Endodermal cell (in vitro differentiated cells): ENCODE data around the gene TTC16. TPM values are rescaled to one million over a fixed set of nuclear protein-coding genes. Genes with fewer than 3 reads are reported as not detected.
A peak's percentile ranks its signal among the peaks of the same experiment; 100 is the strongest.
"Not testable (repeated sequence)": the region's sequence is repeated elsewhere in the genome, so short reads cannot be mapped to it uniquely, and the experiment has no call there.

ENCODE experiments used
- DNase-seq: peaks from one replicate; pipeline ENCODE4 v3.0.0-alpha.2; 2017
- H3K27ac ChIP-seq: 2 replicates; pipeline ENCODE4 v1.5.1; 2013; ENCODE audit warnings: mild to moderate bottlenecking, low read depth, low read length, moderate library complexity
- H3K27me3 ChIP-seq: 2 replicates; pipeline ENCODE4 v1.6.1; 2013; ENCODE audit warnings: mild to moderate bottlenecking, low read length, moderate library complexity; ENCODE audit not compliant: insufficient read depth, control insufficient read depth, poor library complexity, severe bottlenecking
- H3K36me3 ChIP-seq: 2 replicates; pipeline ENCODE4 v1.7.0; 2013; ENCODE audit warnings: mild to moderate bottlenecking, low read length, moderate library complexity; ENCODE audit not compliant: control insufficient read depth, insufficient read depth
- H3K4me1 ChIP-seq: one replicate; pipeline ENCODE4 v1.7.0; 2013; ENCODE audit warnings: low read length; ENCODE audit not compliant: control insufficient read depth, insufficient read depth
- H3K4me3 ChIP-seq: 2 replicates; pipeline ENCODE4 v1.5.1; 2013; ENCODE audit warnings: mild to moderate bottlenecking, low read length, moderate library complexity
- H3K9ac ChIP-seq: 2 replicates; pipeline ENCODE4 v1.6.1; 2013; ENCODE audit warnings: mild to moderate bottlenecking, low read length, moderate library complexity; ENCODE audit not compliant: poor library complexity, severe bottlenecking; ENCODE audit errors: extremely low read depth
- H3K9me3 ChIP-seq: 2 replicates; pipeline ENCODE4 v1.6.1; 2013; ENCODE audit warnings: mild to moderate bottlenecking, low read length, moderate library complexity; ENCODE audit not compliant: control insufficient read depth
- H3K27ac Mint-ChIP-seq: 2 replicates; pipeline ENCODE4 v1.8.0; 2020; ENCODE audit warnings: mixed read lengths
- H3K27me3 Mint-ChIP-seq: 2 replicates; pipeline ENCODE4 v1.8.0; 2021; ENCODE audit warnings: mild to moderate bottlenecking, mixed read lengths; ENCODE audit not compliant: insufficient read depth
- H3K36me3 Mint-ChIP-seq: 2 replicates; pipeline ENCODE4 v1.8.0; 2020; ENCODE audit warnings: low read depth, mixed read lengths
- H3K4me1 Mint-ChIP-seq: 2 replicates; pipeline ENCODE4 v1.8.0; 2020; ENCODE audit warnings: mixed read lengths
- H3K4me3 Mint-ChIP-seq: 2 replicates; pipeline ENCODE4 v1.8.0; 2020; ENCODE audit warnings: mild to moderate bottlenecking, moderate library complexity, mixed read lengths
- H3K9me3 Mint-ChIP-seq: 2 replicates; pipeline ENCODE4 v1.8.0; 2020; ENCODE audit warnings: mild to moderate bottlenecking, mixed read lengths
- CTCF ChIP-seq: fragments of 200-600 bp; sonication (generic); conservative IDR thresholded peaks from 2 replicates; pipeline ENCODE4 v1.5.0; 2021; ENCODE audit warnings: antibody characterized with exemption, mild to moderate bottlenecking
- WGBS, 2 experiments: methylation state at CpG; one replicate each; pipeline versions ENCODE4 v1.1.5 to v1.1.7; 2013; ENCODE audit warnings: missing lambda C conversion rate in 2 of 2, mixed read lengths in 1 of 2; ENCODE audit not compliant: insufficient coverage in 1 of 2, insufficient read length in 1 of 2; 5-methylcytosine and 5-hydroxymethylcytosine counted together
- total RNA-seq, 2 donors: library from RNA; stranded (reverse); fragmentation: NEBNext Ultra II Directional in 1 of 2; extraction: Animal tissue kit (Norgen Biotek cat#: 25700) in 1 of 2; gene quantifications; 2 replicates in 1 of 2; 3 replicates in 1 of 2; pipeline ENCODE4 v1.2.1, GENCODE V29; 2021

Gene TTC16
- total RNA-seq, 2 donors from 2014 or later: not detected

- Histone ChIP-seq H3K4me1 (no peaks in the 10 kb centered on the region), H3K36me3 (no peaks in the 10 kb centered on the region), H3K9ac (no peak overlapping the region), H3K27ac (no peak overlapping the region), H3K4me3 (peak overlapping the region; percentile 56), H3K9me3 (no peaks in the 10 kb centered on the region), H3K27me3 (peaks cover 49% of the 10 kb centered on the region)
- Mint-ChIP-seq H3K27ac (no peak overlapping the region), H3K27me3 (peaks cover 55% of the 10 kb centered on the region), H3K4me3 (peak overlapping the region; percentile 45), H3K9me3 (no peaks in the 10 kb centered on the region), H3K4me1 (no peaks in the 10 kb centered on the region), H3K36me3 (no peaks in the 10 kb centered on the region)
- TF ChIP-seq CTCF: no peak
- peak; percentile 90 for DNase-seq
- WGBS, 2 experiments: 1% methylated on average over 40 to 86 of the region's 86 CpGs
Measured at GRCh38 chr9:127754099-127755060, 38.5 kb downstream of the TTC16 start.

GRCh38 chr9:127755061-127756060, 39.5 kb downstream of the TTC16 start:
- Histone ChIP-seq H3K9me3 (no peaks in the 10 kb centered on the region), H3K4me3 (peak overlapping the region; percentile 53), H3K36me3 (no peaks in the 10 kb centered on the region), H3K27ac (no peak overlapping the region), H3K27me3 (peaks cover 49% of the 10 kb centered on the region), H3K4me1 (no peaks in the 10 kb centered on the region), H3K9ac (no peak overlapping the region)
- no peaks in the 10 kb centered on the region for H3K4me1 Mint-ChIP-seq
- TF ChIP-seq CTCF: no peak
- WGBS, 2 experiments: 9 to 29% methylated on average over 18 to 58 of the region's 61 CpGs
- H3K4me3 Mint-ChIP-seq: peak overlapping the region; percentile 45
- no peak overlapping the region for H3K27ac Mint-ChIP-seq
- H3K9me3 Mint-ChIP-seq: no peaks in the 10 kb centered on the region
- no peaks in the 10 kb centered on the region for H3K36me3 Mint-ChIP-seq
- H3K27me3 Mint-ChIP-seq: peaks cover 55% of the 10 kb centered on the region
- DNase-seq: peak; percentile 90

GRCh38 chr9:127756233-127756632, 40.4 kb downstream of the TTC16 start:
- H3K27me3 ChIP-seq: peaks cover 49% of the 10 kb centered on the region
- H3K9ac ChIP-seq: no peak overlapping the region
- DNase-seq: no peak
- Mint-ChIP-seq H3K4me1 (no peaks in the 10 kb centered on the region), H3K27me3 (peaks cover 55% of the 10 kb centered on the region), H3K27ac (no peak overlapping the region), H3K36me3 (no peaks in the 10 kb centered on the region), H3K4me3 (no peak overlapping the region), H3K9me3 (no peaks in the 10 kb centered on the region)
- H3K4me3 ChIP-seq: no peak overlapping the region
- H3K4me1 ChIP-seq: no peaks in the 10 kb centered on the region
- H3K27ac ChIP-seq: no peak overlapping the region
- WGBS, 2 experiments: 80 to 92% methylated on average over 3 of the region's 3 CpGs
- no peaks in the 10 kb centered on the region for H3K36me3 ChIP-seq
- no peak for TF ChIP-seq CTCF
- H3K9me3 ChIP-seq: no peaks in the 10 kb centered on the region

GRCh38 chr9:127756776-127757175, 40.9 kb downstream of the TTC16 start:
- not testable (repeated sequence) for H3K4me1 ChIP-seq, DNase-seq
- H3K27me3 Mint-ChIP-seq: peaks cover 49% of the 10 kb centered on the region

More at GRCh38 chr9:127756776-127757175, 40.9 kb downstream of the TTC16 start:
- not testable (repeated sequence) for H3K36me3 ChIP-seq, H3K9me3 Mint-ChIP-seq, H3K36me3 Mint-ChIP-seq, H3K4me3 ChIP-seq, H3K9ac ChIP-seq, H3K27ac Mint-ChIP-seq, H3K4me3 Mint-ChIP-seq, H3K27ac ChIP-seq, H3K9me3 ChIP-seq, H3K4me1 Mint-ChIP-seq
- peaks cover 47% of the 10 kb centered on the region for H3K27me3 ChIP-seq
- 78 to 87% methylated on average over 5 to 11 of the region's 11 CpGs for WGBS, 2 experiments
